ENCODE measurements around the gene LRTM2. TPM values are rescaled to one million over a fixed set of nuclear protein-coding genes. Genes with fewer than 3 reads are reported as not detected.
A peak's percentile ranks its signal among the peaks of the same experiment; 100 is the strongest.

Gene LRTM2
- total RNA-seq, 1 donor from 2014 or later = not detected

- Mint-ChIP-seq H3K4me3 (ENCODE audit: unreplicated experiment) (no peak overlapping the region), H3K27ac (ENCODE audit: unreplicated experiment) (no peak overlapping the region), H3K4me1 (ENCODE audit: unreplicated experiment) (peaks cover 6% of the 10 kb centered on the region), H3K9me3 (ENCODE audit: unreplicated experiment) (no peaks in the 10 kb centered on the region), H3K36me3 (ENCODE audit: unreplicated experiment) (no peaks in the 10 kb centered on the region), H3K27me3 (ENCODE audit: unreplicated experiment) (peaks cover 54% of the 10 kb centered on the region)
- DNase-seq (ENCODE audit: extremely low spot score, unreplicated experiment) = no peak
- TF ChIP-seq CTCF (IDR thresholded peaks at IDR 0.05) = no peak
These were observed 42.6 kb downstream of the LRTM2 start for GRCh38 chr12:1862973-1863372.

- peaks cover 6% of the 10 kb centered on the region for H3K4me1 Mint-ChIP-seq (ENCODE audit: unreplicated experiment)
- DNase-seq (ENCODE audit: extremely low spot score, unreplicated experiment) = no peak
- no peak overlapping the region for H3K4me3 Mint-ChIP-seq (ENCODE audit: unreplicated experiment)
- peaks cover 61% of the 10 kb centered on the region for H3K27me3 Mint-ChIP-seq (ENCODE audit: unreplicated experiment)
- H3K36me3 Mint-ChIP-seq (ENCODE audit: unreplicated experiment) = no peaks in the 10 kb centered on the region
- no peak for TF ChIP-seq CTCF (IDR thresholded peaks at IDR 0.05)
- peaks cover 4% of the 10 kb centered on the region for H3K9me3 Mint-ChIP-seq (ENCODE audit: unreplicated experiment)
- no peak overlapping the region for H3K27ac Mint-ChIP-seq (ENCODE audit: unreplicated experiment)
These were observed 43.5 kb downstream of the LRTM2 start for GRCh38 chr12:1863823-1864222.

GRCh38 chr12:1864456-1864855 is 44.1 kb downstream of the LRTM2 start:
- Mint-ChIP-seq H3K4me3 (ENCODE audit: unreplicated experiment) (no peak overlapping the region), H3K36me3 (ENCODE audit: unreplicated experiment) (no peaks in the 10 kb centered on the region), H3K9me3 (ENCODE audit: unreplicated experiment) (peaks cover 5% of the 10 kb centered on the region), H3K4me1 (ENCODE audit: unreplicated experiment) (peaks cover 4% of the 10 kb centered on the region), H3K27me3 (ENCODE audit: unreplicated experiment) (peaks cover 63% of the 10 kb centered on the region), H3K27ac (ENCODE audit: unreplicated experiment) (no peak overlapping the region)
- TF ChIP-seq CTCF (IDR thresholded peaks at IDR 0.05) = no peak
- peak; percentile 82 for DNase-seq (ENCODE audit: extremely low spot score, unreplicated experiment)

GRCh38 chr12:1864867-1865266 is 44.5 kb downstream of the LRTM2 start:
- Mint-ChIP-seq H3K9me3 (ENCODE audit: unreplicated experiment) (peaks cover 9% of the 10 kb centered on the region), H3K36me3 (ENCODE audit: unreplicated experiment) (no peaks in the 10 kb centered on the region), H3K27ac (ENCODE audit: unreplicated experiment) (no peak overlapping the region), H3K4me3 (ENCODE audit: unreplicated experiment) (no peak overlapping the region), H3K4me1 (ENCODE audit: unreplicated experiment) (peaks cover 2% of the 10 kb centered on the region), H3K27me3 (ENCODE audit: unreplicated experiment) (peaks cover 66% of the 10 kb centered on the region)
- peak; percentile 84 for DNase-seq (ENCODE audit: extremely low spot score, unreplicated experiment)
- no peak for TF ChIP-seq CTCF (IDR thresholded peaks at IDR 0.05)

GRCh38 chr12:1865284-1865866 is 45.0 kb downstream of the LRTM2 start:
- H3K36me3 Mint-ChIP-seq (ENCODE audit: unreplicated experiment) = no peaks in the 10 kb centered on the region
- peaks cover 65% of the 10 kb centered on the region for H3K27me3 Mint-ChIP-seq (ENCODE audit: unreplicated experiment)
- DNase-seq (ENCODE audit: extremely low spot score, unreplicated experiment) = peak; percentile 79
- no peak for TF ChIP-seq CTCF (IDR thresholded peaks at IDR 0.05)
- H3K9me3 Mint-ChIP-seq (ENCODE audit: unreplicated experiment) = peaks cover 9% of the 10 kb centered on the region
- H3K4me3 Mint-ChIP-seq (ENCODE audit: unreplicated experiment) = no peak overlapping the region
- H3K27ac Mint-ChIP-seq (ENCODE audit: unreplicated experiment) = no peak overlapping the region
- peaks cover 2% of the 10 kb centered on the region for H3K4me1 Mint-ChIP-seq (ENCODE audit: unreplicated experiment)
